Gastroesophageal sphincter (tissue), 4 donors: ENCODE data around the gene CDKN1B. TPM values are rescaled to one million over a fixed set of nuclear protein-coding genes. Genes with fewer than 3 reads are reported as not detected.

Source experiments
- ATAC-seq: fragments of 150-250 bp; one replicate; pipeline ENCODE4 v1.9.1; 2016; ENCODE audit warnings: mild to moderate bottlenecking, moderate library complexity
- H3K27ac ChIP-seq, 4 donors: fragments of 200-600 bp; sonication (generic) in 3 of 4; 1 replicate in 3 of 4; 2 replicates in 1 of 4; pipeline ENCODE4 v1.5.1; 2016 to 2019
- H3K27me3 ChIP-seq: fragments of 200-600 bp; sonication (generic); one replicate; pipeline ENCODE4 v1.5.1; 2019
- H3K36me3 ChIP-seq, 2 donors: fragments of 200-600 bp; sonication (generic); one replicate each; pipeline ENCODE4 v1.5.1; 2019; ENCODE audit warnings: control low read depth in 1 of 2
- H3K4me1 ChIP-seq, 3 donors: fragments of 200-600 bp; sonication (generic); 1 replicate in 2 of 3; 2 replicates in 1 of 3; pipeline ENCODE4 v1.5.1; 2016 to 2019; ENCODE audit warnings: control low read depth in 2 of 3
- H3K4me3 ChIP-seq, 2 donors: fragments of 200-600 bp; sonication (generic); one replicate each; pipeline ENCODE4 v1.5.1; 2019; ENCODE audit warnings: mild to moderate bottlenecking in 1 of 2, moderate library complexity in 1 of 2
- H3K9me3 ChIP-seq, 3 donors: fragments of 200-600 bp; sonication (generic); one replicate each; pipeline ENCODE4 v1.5.1; 2017 to 2019; ENCODE audit warnings: control low read depth in 2 of 3
- CTCF ChIP-seq, 4 experiments: fragments of 200-600 bp in 2 of 4; fragments of 450-650 bp in 2 of 4; sonication (generic) in 1 of 4; IDR thresholded peaks; one replicate each; pipeline ENCODE4 v1.5.1; 2017 to 2019; ENCODE audit warnings: antibody characterized with exemption in 4 of 4, mild to moderate bottlenecking in 2 of 4, moderate library complexity in 2 of 4
- EP300 ChIP-seq: sonication (generic); formaldehyde crosslinking; IDR thresholded peaks from one replicate; pipeline ENCODE4 v1.6.1; 2017; ENCODE audit warnings: antibody characterized with exemption, mild to moderate bottlenecking
- POLR2A ChIP-seq, 2 donors: fragments of 450-650 bp; IDR thresholded peaks; one replicate each; pipeline ENCODE4 v1.6.1; 2017; ENCODE audit warnings: antibody characterized with exemption in 2 of 2, mild to moderate bottlenecking in 2 of 2, moderate library complexity in 1 of 2
- POLR2AphosphoS5 ChIP-seq: sonication (generic); formaldehyde crosslinking; IDR thresholded peaks from one replicate; pipeline ENCODE4 v1.6.1; 2017; ENCODE audit warnings: antibody characterized with exemption
- WGBS, 2 donors: methylation state at CpG; one replicate each; pipeline ENCODE4 v1.1.5; 2018; ENCODE audit warnings: low coverage in 1 of 2; 5-methylcytosine and 5-hydroxymethylcytosine counted together
- total RNA-seq, 4 donors: library from RNA; depleted of rRNA; stranded (reverse); fragments of >200 nt; gene quantifications; one replicate each; pipeline ENCODE4 v1.1.0, GENCODE V29; 2016

Gene CDKN1B
- total RNA-seq, 4 donors from 2014 or later, result 62.6 to 103 (median 73.0) TPM

DNA sequence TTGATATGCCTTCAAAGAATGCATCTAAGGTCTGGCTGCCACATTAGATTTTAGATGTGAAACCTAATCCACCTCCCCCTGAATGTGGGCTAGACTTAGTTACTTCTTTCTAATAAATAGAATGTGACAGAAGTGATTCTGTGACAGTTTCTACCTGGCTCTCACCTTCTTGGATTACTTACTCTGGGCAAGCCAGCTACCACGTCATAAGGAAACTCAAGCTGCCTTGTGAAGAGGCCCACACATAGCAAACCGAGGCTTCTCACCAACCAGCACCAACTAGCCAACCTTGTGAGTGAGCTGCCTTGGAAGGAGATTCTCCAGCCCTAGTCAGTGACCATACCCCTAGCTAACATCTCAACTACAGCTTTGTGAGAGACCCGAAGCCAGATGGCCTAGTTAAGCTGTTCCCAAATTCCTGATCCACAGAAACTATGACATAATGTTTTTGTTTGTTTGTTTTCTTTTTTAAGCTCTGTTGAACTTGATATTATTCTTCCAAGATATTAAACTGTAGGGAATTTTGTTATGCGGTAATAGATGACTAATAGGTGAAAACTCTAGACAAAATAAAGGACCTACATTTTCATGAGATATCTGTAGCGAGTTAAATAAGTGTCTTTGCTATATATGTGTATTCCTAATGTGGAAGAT is 27.4 kb upstream of the CDKN1B start:
- H3K4me3 ChIP-seq, result no peak overlapping the region
- TF ChIP-seq POLR2A (IDR thresholded peaks at IDR 0.05) (no peak), CTCF (IDR thresholded peaks at IDR 0.05) (no peak), POLR2AphosphoS5 (no peak), EP300 (no peak)
- H3K4me1 ChIP-seq, result no peaks in the 10 kb centered on the region
- no peak overlapping the region for H3K27ac ChIP-seq
- 89 to 90% methylated on average over 3 to 5 of the region's 5 CpGs for WGBS, 2 donors
- H3K9me3 ChIP-seq, result no peaks in the 10 kb centered on the region
- ATAC-seq, result no peak
- H3K27me3 ChIP-seq, result no peaks in the 10 kb centered on the region
- H3K36me3 ChIP-seq, result no peaks in the 10 kb centered on the region

DNA sequence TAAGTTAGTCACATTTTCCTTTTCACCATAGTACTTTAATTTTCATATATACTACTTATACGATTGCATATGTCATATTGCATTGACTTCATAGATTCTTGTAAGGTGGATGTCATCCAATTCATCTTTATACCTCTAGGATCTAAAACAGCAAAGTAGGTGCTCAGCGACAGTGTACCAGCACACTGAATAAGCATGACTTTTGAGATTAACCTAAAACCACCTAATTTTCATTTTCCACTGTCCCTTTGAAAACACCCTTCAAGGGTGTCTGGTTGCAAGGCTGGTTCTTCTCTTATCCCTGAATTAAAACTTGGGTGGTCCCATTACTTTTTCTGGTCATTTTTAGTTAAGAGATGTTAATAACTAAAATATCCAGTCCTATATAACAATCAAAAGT is 25.6 kb upstream of the CDKN1B start:
- no peaks in the 10 kb centered on the region for H3K4me1 ChIP-seq
- ATAC-seq, result no peak
- H3K27ac ChIP-seq, result no peak overlapping the region
- no peaks in the 10 kb centered on the region for H3K36me3 ChIP-seq
- WGBS, 2 donors, result 83 to 89% methylated on average over 1 to 2 of the region's 2 CpGs
- H3K9me3 ChIP-seq, result no peaks in the 10 kb centered on the region
- no peaks in the 10 kb centered on the region for H3K27me3 ChIP-seq
- H3K4me3 ChIP-seq, result no peak overlapping the region
- TF ChIP-seq POLR2AphosphoS5 (no peak), EP300 (no peak), CTCF (IDR thresholded peaks at IDR 0.05) (no peak), POLR2A (IDR thresholded peaks at IDR 0.05) (no peak)

- ATAC-seq, result no peak
- WGBS, 2 donors, result 20 to 82% methylated on average over 1 to 3 of the region's 3 CpGs
Measured at GRCh38 chr12:12693111-12693671, 24.0 kb upstream of the CDKN1B start.

DNA sequence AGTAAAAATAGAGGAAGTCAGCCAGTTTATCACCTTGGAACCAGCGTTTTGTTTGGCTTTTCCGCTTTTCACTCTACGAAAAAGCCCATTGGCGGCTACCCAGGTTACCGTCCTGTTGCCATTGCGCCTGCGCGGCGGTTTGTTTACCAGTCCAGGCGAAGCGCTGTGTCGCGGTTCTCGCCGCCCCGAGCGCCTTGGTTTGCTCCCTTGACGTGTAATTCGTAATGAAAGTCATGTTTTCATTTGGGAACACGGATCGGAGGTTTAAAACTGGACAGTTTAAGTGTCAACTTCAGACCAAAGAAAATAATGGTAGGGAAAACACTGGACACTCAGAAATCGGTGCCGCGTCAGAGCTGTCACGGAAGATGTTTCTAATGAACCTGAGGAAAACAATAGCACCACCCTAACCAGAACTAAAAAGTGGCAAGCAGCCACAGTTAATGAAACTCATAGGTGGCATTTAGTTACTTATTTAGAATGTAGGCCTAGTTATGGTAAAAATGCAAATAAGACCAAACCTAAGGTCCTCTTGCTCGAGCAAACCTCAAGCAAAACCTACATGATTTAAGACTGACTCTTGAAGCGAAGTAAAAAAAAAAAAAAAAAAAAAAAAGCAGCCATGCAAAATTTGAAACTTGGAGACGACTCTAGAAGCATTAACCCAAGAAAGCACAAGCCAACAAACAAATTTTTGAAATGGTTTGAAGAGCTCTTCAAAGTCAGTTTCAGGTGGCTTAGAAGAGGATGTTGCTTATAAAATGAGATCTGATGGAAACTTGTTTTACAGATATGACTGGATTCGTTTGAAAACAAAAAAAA is 20.4 kb upstream of the CDKN1B start:
- Histone ChIP-seq H3K9me3 (no peaks in the 10 kb centered on the region), H3K27me3 (no peaks in the 10 kb centered on the region), H3K27ac (peak overlapping the region; percentile 84 to 98 (median 88)), H3K4me3 (peak overlapping the region; percentile 57 to 95), H3K36me3 (no peaks in the 10 kb centered on the region), H3K4me1 (peaks cover 0 to 4% (median 0%) of the 10 kb centered on the region in 3 donors)
- WGBS, 2 donors, result 5 to 6% methylated on average over 23 to 29 of the region's 29 CpGs
- TF ChIP-seq CTCF (IDR thresholded peaks at IDR 0.05), result no peak
- peak in 1 of 2 donors; percentile 68 for TF ChIP-seq POLR2A (IDR thresholded peaks at IDR 0.05)
- peak; percentile 69 for TF ChIP-seq POLR2AphosphoS5
- ATAC-seq, result peak; percentile 89

More at GRCh38 chr12:12693111-12693671, 24.0 kb upstream of the CDKN1B start:
- no peaks in the 10 kb centered on the region for H3K9me3 ChIP-seq
- no peak overlapping the region for H3K27ac ChIP-seq
- H3K36me3 ChIP-seq, result no peaks in the 10 kb centered on the region
- peaks cover 0 to 4% (median 0%) of the 10 kb centered on the region in 3 donors for H3K4me1 ChIP-seq
- TF ChIP-seq CTCF (IDR thresholded peaks at IDR 0.05) (no peak), POLR2AphosphoS5 (no peak), EP300 (no peak), POLR2A (IDR thresholded peaks at IDR 0.05) (no peak)
- H3K4me3 ChIP-seq, result no peak overlapping the region
- H3K27me3 ChIP-seq, result no peaks in the 10 kb centered on the region
